AG10803 (cell line): ENCODE measurements around the gene MAP4.

ENCODE experiments used
- DNase-seq: peaks from one replicate; pipeline ENCODE4 v3.0.0; 2010; ENCODE audit warnings: low read depth
- H3K4me3 ChIP-seq: 2 replicates; pipeline ENCODE4 v1.5.1; 2011; ENCODE audit warnings: mild to moderate bottlenecking, low read length, control low read depth
- TF ChIP-seq, protein P1 (sequence below): conservative IDR thresholded peaks from 2 replicates; pipeline ENCODE4 v1.5.1; 2011; ENCODE audit warnings: mild to moderate bottlenecking, low read length, control low read depth, inconsistent platforms

Gene MAP4

DNA sequence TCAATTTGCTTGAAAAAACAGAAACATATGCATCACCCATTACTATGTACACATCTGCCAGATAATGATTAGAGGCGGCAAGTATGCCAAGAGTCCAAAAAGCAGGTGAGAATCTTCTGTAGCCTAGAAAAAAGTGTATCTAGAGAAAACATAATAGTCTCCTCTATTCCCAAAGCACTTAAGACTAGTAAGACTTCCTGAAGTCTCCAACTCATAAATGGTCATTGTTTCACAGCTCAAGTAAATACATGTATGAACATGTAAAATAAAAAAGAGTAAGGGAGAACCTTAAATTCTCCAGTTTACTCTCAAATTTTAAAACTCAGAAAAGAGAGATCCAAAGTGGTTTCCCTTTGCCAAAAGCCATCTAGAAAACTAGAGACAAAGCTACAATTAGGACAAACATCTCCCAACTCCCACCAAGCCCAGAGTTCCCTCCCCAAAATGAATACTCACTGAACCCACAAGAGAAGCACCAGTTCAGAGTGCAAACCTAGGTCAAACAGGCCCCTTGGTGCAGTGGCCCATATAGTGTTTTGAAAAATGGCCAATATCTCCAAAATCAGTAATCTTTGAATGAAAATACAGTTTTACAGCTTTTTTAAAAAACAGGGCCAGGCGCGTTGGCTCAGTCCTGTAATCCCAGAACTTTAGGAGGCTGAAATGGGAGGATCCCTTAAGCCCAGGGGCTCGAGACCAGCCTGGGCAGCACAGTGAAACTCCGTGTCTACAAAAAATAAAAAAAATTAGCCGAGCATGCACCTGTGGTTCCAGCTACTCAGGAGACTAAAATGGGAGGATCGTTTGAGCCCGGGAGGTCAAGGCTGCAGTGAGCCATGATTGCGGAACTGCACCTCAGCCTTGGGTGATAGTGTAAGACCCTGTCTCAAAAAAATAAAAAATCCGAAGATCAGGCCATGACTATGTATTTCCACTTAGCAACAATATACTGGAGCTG, 11.0 kb upstream of the MAP4 start:
- H3K4me3 ChIP-seq = no peak overlapping the region
- no peak for DNase-seq
- TF ChIP-seq, protein P1, sequence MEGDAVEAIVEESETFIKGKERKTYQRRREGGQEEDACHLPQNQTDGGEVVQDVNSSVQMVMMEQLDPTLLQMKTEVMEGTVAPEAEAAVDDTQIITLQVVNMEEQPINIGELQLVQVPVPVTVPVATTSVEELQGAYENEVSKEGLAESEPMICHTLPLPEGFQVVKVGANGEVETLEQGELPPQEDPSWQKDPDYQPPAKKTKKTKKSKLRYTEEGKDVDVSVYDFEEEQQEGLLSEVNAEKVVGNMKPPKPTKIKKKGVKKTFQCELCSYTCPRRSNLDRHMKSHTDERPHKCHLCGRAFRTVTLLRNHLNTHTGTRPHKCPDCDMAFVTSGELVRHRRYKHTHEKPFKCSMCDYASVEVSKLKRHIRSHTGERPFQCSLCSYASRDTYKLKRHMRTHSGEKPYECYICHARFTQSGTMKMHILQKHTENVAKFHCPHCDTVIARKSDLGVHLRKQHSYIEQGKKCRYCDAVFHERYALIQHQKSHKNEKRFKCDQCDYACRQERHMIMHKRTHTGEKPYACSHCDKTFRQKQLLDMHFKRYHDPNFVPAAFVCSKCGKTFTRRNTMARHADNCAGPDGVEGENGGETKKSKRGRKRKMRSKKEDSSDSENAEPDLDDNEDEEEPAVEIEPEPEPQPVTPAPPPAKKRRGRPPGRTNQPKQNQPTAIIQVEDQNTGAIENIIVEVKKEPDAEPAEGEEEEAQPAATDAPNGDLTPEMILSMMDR = no peak

DNA sequence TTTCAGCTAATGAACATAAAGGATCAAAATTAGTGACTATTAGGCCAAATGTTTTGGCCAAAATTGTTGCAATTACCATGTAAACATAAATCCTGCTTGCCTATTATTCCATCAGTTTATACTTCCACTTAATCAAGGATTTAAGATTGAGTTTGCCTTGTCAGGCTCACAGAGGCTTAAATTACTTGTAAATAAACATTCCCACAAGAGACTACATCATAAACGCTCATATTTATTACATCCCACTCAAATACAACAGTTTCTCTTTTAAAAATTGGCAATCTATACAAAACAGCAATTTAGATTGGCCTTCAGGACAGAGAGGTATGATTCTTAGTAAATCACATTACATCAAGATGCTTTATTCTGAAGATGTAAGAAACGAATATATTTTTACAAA, 9.9 kb upstream of the MAP4 start:
- DNase-seq = no peak

DNA sequence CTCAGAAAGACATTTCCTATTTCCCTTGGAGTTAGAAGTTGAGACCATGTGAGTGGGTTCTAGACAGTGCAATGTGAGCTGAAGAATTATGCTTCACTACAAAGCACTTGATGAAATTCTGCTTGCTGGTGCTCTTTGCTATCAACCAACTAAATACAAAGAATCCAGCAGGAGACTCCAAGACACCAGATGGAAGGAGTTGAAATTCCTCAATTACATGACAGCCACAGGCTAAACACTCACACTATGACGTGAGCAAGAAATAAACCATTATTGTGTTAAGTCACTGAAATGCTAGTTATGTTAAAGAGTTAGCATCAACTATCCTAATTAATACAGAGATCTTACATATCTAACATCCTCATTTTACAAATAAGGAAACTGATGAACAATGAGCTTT, 8.2 kb upstream of the MAP4 start:
- TF ChIP-seq, protein P1 = no peak
- peak; percentile 53 for DNase-seq
- no peak overlapping the region for H3K4me3 ChIP-seq

More for the DNA sequence above, 9.9 kb upstream of the MAP4 start:
- TF ChIP-seq, protein P1 = no peak
- no peak overlapping the region for H3K4me3 ChIP-seq

DNA sequence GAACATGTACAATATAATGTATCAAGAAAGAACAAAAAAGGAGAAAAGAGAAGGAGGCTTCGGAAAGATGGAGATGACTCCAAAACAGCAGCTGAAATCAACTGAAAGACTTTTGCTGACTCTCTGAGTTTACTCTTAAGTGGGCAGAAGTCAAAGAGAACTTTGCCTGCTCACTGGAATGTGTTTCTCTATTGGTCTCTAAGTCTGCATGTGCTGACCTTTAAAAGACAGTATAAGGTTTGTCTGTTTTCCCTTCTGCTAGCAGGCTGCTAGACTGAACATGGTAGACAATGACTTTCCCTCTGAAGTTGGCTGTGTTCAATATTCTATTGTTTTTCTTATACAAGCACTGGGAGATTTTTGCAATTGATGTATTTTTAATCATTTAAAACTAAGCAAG, 7.2 kb upstream of the MAP4 start:
- no peak overlapping the region for H3K4me3 ChIP-seq
- TF ChIP-seq, protein P1 = no peak
- no peak for DNase-seq

- TF ChIP-seq, protein P1 = no peak
- DNase-seq = no peak
- no peak overlapping the region for H3K4me3 ChIP-seq
Observed at GRCh38 chr3:48022178-48022577, 6.0 kb upstream of the MAP4 start.

GRCh38 chr3:48018841-48019240, 2.6 kb upstream of the MAP4 start:
- DNase-seq = peak; percentile 73
- H3K4me3 ChIP-seq = no peak overlapping the region
- TF ChIP-seq, protein P1 = no peak
